ENCODE data around the gene SCGB2A2. TPM values are rescaled to one million over a fixed set of nuclear protein-coding genes. Genes with fewer than 3 reads are reported as not detected.

Gene SCGB2A2
- total RNA-seq, 2 experiments from 2014 or later: not detected

DNA sequence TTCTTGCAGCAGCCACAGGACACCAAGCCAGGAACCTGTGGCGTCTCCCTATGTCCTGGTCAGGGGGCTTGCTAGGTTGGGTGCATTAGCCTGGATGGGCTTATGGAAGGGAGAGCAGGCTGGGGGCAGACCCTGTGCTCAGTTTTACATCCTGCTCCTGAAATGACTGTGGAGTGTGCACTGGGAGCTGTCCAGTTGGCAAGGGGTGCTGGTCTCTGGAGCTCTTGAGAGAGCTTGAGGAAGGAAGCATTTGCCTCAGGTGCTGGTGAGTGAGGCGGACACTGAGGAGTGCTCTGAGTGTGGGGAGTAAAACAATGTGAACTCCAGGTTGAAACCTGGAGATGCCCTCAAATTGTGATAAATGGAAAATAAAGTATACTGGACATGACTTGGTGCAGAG is 25.5 kb downstream of the SCGB2A2 start:
- CTCF ChIA-PET: no interaction called here
- POLR2A ChIA-PET: no interaction called here

DNA sequence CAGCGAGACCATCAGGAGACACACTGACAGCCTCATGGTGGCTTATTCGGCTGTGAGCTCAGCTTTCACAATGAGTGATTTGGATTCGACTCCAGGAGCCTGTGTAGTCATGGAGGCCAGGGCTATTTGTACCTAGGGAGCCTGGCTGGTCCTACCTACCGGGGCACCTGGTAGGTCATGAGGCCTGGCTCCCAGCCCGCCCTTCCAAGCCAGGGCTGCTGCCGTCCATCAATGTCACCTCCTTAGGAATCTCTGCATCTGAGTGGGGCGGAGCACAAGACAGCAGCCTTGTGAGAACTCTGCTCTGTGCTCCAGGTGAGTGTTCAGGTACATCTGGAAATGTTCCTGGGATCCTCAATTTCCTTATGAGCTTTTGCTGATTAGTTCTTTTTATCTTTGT is 29.0 kb downstream of the SCGB2A2 start, which contains the start of gene SCGB1D4:
TSS of gene SCGB1D4 (minus strand) at position 101 of the 400 bp plus-strand sequence. CDS start at position 36, 65 bp downstream.
- CTCF ChIA-PET: no interaction called here
- POLR2A ChIA-PET: no interaction called here

- POLR2A ChIA-PET: interaction anchor here (0.7 kb wide), 1 partner anchor 17 kb away, joined by 3 read pairs; no protein-coding TSS in a partner anchor
- CTCF ChIA-PET: interaction anchor here (0.6 kb wide), 1 partner anchor 720 kb away, joined by 4 read pairs; no protein-coding TSS in a partner anchor
These were observed 36.3 kb downstream of the SCGB2A2 start for GRCh38 chr11:62306227-62306626.

- ChIA-PET CTCF (no interaction called here), POLR2A (no interaction called here)
These were observed 38.0 kb downstream of the SCGB2A2 start for GRCh38 chr11:62307950-62308349.

- ChIA-PET POLR2A (no interaction called here), CTCF (no interaction called here)
These were observed 40.0 kb downstream of the SCGB2A2 start for GRCh38 chr11:62309991-62310390.

DNA sequence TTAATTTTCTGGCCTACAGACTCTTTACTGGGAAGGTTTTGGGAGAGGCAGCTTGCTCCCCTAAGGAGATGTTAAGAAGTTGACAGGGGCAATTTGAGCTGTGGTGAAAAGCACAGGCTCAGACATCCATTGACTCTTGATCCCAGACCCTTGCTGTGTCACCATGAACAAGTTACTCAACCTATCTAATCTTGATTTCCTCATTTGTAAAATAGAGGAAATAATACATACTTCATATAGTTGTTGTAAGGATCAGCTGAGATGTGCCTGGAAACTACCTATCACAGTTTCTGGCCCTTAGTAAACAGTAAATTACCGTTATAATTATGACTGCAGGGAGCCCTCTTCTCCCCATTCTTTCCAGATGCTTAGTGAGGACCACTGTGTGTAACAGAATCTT is 45.5 kb downstream of the SCGB2A2 start:
- ChIA-PET CTCF (no interaction called here), POLR2A (no interaction called here)

DNA sequence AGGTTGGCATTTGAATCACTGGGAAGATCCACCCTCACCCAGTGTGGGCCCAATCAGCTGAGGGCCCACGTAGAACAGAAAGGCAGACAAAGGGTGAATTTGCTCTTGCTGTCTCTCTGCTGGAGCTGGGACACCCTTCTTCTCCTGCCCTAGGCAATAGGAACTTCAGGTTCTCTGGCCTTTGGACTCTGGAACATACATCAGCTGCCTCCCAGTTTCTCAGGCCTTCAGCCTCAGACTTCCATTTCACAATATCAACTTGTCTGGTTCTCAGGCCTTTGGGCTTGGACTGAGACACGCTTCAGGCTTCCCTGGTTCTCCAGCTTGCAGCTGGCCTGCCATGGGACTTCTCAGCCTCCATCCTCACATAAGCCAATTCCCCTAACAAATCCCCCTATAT is 52.6 kb downstream of the SCGB2A2 start:
- ChIA-PET POLR2A (no interaction called here), CTCF (interaction anchor here (1.2 to 1.7 kb wide), 3 partner anchors 11 to 151 kb away, joined by 3 to 6 read pairs (median 5); no protein-coding TSS in a partner anchor)

Other genes starting within 250 kb of the SCGB2A2 start
- gene INCENP, start 146.1 kb upstream of the SCGB2A2 start, total RNA-seq: 10 to 100 TPM; 81.8 to 84.0 TPM
- gene SCGB1D1, start 79.9 kb upstream of the SCGB2A2 start, total RNA-seq: not detected
- not detected for gene SCGB2A1, start 61.5 kb upstream of the SCGB2A2 start, total RNA-seq
- gene SCGB1D2, start 27.9 kb upstream of the SCGB2A2 start, total RNA-seq: not detected
- gene SCGB1D4, start 28.9 kb downstream of the SCGB2A2 start, total RNA-seq: not detected
- 10 to 100 TPM in 1 of 2 experiments, 1 to 10 TPM in 1; 6.8 to 10.4 TPM for gene ASRGL1, start 67.3 kb downstream of the SCGB2A2 start, total RNA-seq
- not detected for gene SCGB1A1, start 148.9 kb downstream of the SCGB2A2 start, total RNA-seq